DND-41 (cell line): Measurements from ENCODE around the gene ITIH5.

Experiments used
- ATAC-seq: fragments of 200-7000 bp; cut with Tn5 transposase; 3 replicates; pipeline ENCODE4 v1.9.1; 2021; ENCODE audit warnings: low read depth; ENCODE audit not compliant: insufficient read depth
- DNase-seq: peaks from one replicate; pipeline ENCODE4 v3.0.0-alpha.2; 2020
- H2AFZ ChIP-seq: 2 replicates; pipeline ENCODE4 v1.6.0; 2012; ENCODE audit warnings: low read depth, low read length
- H3K27ac ChIP-seq: 2 replicates; pipeline ENCODE4 v1.5.1; 2012; ENCODE audit warnings: low read length, inconsistent platforms
- H3K27me3 ChIP-seq: fragments of 200-600 bp; sonication (generic); 2 replicates; pipeline ENCODE4 v1.6.0; 2012; ENCODE audit warnings: low read length, mild to moderate bottlenecking, inconsistent platforms; ENCODE audit not compliant: insufficient read depth, poor library complexity
- H3K36me3 ChIP-seq: 2 replicates; pipeline ENCODE4 v1.5.1; 2012; ENCODE audit warnings: low read length, inconsistent platforms; ENCODE audit not compliant: insufficient read depth
- H3K4me1 ChIP-seq: 2 replicates; pipeline ENCODE4 v1.5.1; 2012; ENCODE audit warnings: mild to moderate bottlenecking, low read length; ENCODE audit not compliant: insufficient read depth
- H3K4me2 ChIP-seq: 2 replicates; pipeline ENCODE4 v1.6.0; 2012; ENCODE audit warnings: mild to moderate bottlenecking, moderate library complexity, low read length, inconsistent platforms; ENCODE audit not compliant: insufficient read depth
- H3K4me3 ChIP-seq, 2 experiments: fragments of 200-600 bp in 1 of 2; shearing (Covaris generic) in 1 of 2; 2 replicates each; pipeline ENCODE4 v1.5.1; 2012 to 2016; ENCODE audit warnings: inconsistent platforms in 2 of 2, low read length in 2 of 2, mild to moderate bottlenecking in 2 of 2, low read depth in 1 of 2, moderate library complexity in 1 of 2
- H3K79me2 ChIP-seq: 2 replicates; pipeline ENCODE4 v1.6.0; 2012; ENCODE audit warnings: low read length, inconsistent platforms; ENCODE audit not compliant: insufficient read depth
- H3K9ac ChIP-seq: 2 replicates; pipeline ENCODE4 v1.6.0; 2012; ENCODE audit warnings: low read depth, mild to moderate bottlenecking, inconsistent platforms, low read length, moderate library complexity
- H3K9me3 ChIP-seq: 2 replicates; pipeline ENCODE4 v1.5.1; 2012; ENCODE audit warnings: low read length, moderate library complexity, mild to moderate bottlenecking, inconsistent platforms; ENCODE audit not compliant: insufficient read depth, severe bottlenecking
- H4K20me1 ChIP-seq: 2 replicates; pipeline ENCODE4 v1.6.0; 2012; ENCODE audit warnings: low read length; ENCODE audit not compliant: insufficient read depth
- EZH2 ChIP-seq: IDR thresholded peaks from 3 replicates; pipeline ENCODE4 v1.6.1; 2012; ENCODE audit warnings: borderline replicate concordance, low read depth, mild to moderate bottlenecking, moderate library complexity, low read length, inconsistent platforms; ENCODE audit not compliant: severe bottlenecking
- TF ChIP-seq, protein P1 (sequence below): IDR thresholded peaks from 2 replicates; pipeline ENCODE4 v1.5.1; 2012; ENCODE audit warnings: borderline replicate concordance, low read length, moderate library complexity, mild to moderate bottlenecking; ENCODE audit not compliant: poor library complexity, severe bottlenecking; ENCODE audit errors: extremely low read depth

ITIH5 gene

DNA sequence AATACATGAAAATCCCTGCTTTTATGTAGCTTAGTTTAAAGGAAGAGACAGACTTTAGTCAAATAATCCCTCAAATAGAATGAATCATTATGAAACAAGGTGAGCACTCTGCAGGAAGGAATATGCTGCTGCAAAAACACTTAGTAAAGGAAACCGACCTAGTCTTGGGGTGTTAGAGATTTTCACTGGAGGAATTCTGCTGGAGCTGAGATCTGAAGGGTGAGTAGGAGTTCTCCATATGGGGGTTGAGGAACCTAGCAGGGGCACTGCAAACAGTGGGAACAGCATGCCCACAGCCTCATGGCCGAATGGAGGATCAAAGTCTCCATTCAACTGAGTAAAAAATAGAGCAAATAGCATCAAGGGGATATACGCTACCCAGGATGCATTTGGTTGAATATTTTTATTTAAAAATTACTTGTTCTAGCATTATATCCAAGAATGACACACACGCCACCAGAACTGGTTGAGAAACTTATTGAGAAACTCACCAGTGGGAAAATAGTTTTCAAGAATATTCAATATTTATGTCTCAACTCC, 39.8 kb upstream of the ITIH5 start:
- no peak overlapping the region for H3K4me2 ChIP-seq

GRCh38 chr10:7705341-7705740, 38.6 kb upstream of the ITIH5 start:
- H3K79me2 ChIP-seq = no peaks in the 10 kb centered on the region
- no peaks in the 10 kb centered on the region for H3K9me3 ChIP-seq
- no peak for TF ChIP-seq EZH2
- TF ChIP-seq, protein P1, sequence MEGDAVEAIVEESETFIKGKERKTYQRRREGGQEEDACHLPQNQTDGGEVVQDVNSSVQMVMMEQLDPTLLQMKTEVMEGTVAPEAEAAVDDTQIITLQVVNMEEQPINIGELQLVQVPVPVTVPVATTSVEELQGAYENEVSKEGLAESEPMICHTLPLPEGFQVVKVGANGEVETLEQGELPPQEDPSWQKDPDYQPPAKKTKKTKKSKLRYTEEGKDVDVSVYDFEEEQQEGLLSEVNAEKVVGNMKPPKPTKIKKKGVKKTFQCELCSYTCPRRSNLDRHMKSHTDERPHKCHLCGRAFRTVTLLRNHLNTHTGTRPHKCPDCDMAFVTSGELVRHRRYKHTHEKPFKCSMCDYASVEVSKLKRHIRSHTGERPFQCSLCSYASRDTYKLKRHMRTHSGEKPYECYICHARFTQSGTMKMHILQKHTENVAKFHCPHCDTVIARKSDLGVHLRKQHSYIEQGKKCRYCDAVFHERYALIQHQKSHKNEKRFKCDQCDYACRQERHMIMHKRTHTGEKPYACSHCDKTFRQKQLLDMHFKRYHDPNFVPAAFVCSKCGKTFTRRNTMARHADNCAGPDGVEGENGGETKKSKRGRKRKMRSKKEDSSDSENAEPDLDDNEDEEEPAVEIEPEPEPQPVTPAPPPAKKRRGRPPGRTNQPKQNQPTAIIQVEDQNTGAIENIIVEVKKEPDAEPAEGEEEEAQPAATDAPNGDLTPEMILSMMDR = no peak
- H3K27me3 ChIP-seq = peaks cover 3% of the 10 kb centered on the region
- H2AFZ ChIP-seq = no peak overlapping the region
- H3K27ac ChIP-seq = no peak overlapping the region
- H3K9ac ChIP-seq = no peak overlapping the region
- no peaks in the 10 kb centered on the region for H3K4me1 ChIP-seq
- no peaks in the 10 kb centered on the region for H4K20me1 ChIP-seq
- no peak overlapping the region for H3K4me3 ChIP-seq
- no peak overlapping the region for H3K4me2 ChIP-seq
- no peak for DNase-seq
- ATAC-seq = no peak
- H3K36me3 ChIP-seq = no peaks in the 10 kb centered on the region

More for the DNA sequence above, 39.8 kb upstream of the ITIH5 start:
- no peaks in the 10 kb centered on the region for H3K79me2 ChIP-seq
- H3K36me3 ChIP-seq = no peaks in the 10 kb centered on the region
- no peak overlapping the region for H3K4me3 ChIP-seq
- no peaks in the 10 kb centered on the region for H3K9me3 ChIP-seq
- H3K27ac ChIP-seq = no peak overlapping the region
- peaks cover 3% of the 10 kb centered on the region for H3K27me3 ChIP-seq
- H2AFZ ChIP-seq = no peak overlapping the region
- no peak for TF ChIP-seq EZH2
- TF ChIP-seq, protein P1 = no peak
- no peak overlapping the region for H3K9ac ChIP-seq
- H3K4me1 ChIP-seq = no peaks in the 10 kb centered on the region
- ATAC-seq = no peak
- no peaks in the 10 kb centered on the region for H4K20me1 ChIP-seq
- DNase-seq = no peak

DNA sequence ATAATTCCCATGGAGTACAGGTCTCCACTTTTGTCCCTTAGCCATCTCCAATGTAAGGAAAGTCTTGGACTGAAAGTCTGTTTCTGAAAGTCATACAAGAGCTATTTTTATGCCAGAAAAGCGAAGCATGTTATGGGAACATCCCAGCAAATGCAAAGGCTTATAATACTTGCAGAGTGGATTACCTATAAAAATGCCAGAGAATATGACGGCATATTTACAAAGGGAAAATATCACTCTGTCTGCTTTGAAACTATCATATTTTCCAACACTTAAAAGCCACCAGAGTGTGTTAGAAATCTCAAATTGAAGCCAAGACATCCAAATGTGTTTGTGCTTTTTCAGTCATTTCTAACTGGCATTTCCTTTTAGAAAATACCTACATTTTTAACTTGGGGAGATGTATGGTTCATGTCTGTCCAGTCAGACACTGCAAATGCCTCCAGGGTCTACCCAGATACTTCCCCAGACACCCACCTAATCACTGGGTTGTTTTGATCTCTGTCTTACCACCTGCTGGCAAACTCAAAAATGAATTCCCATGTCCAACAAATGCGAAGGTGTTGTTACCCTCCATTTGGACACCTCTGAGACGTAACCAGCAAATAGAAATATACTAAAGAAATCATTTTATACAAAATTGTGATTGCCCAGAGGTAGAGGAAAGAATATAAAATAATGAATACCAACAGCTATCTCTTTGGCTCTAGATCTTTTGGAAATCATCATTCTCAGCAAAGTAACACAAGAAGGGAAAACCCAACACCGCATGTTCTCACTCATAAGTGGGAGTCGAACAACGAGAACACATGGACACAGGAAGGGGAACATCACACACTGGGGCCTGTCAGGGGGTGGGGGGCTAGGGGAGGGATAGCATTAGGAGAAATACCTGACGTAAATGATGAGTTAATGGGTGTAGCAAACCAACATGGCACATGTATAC, 37.6 kb upstream of the ITIH5 start:
- TF ChIP-seq, protein P1 = no peak
- no peak for TF ChIP-seq EZH2
- H3K27me3 ChIP-seq = peaks cover 3% of the 10 kb centered on the region
- no peak for DNase-seq

More for the DNA sequence above, 37.6 kb upstream of the ITIH5 start:
- Histone ChIP-seq H3K4me3 (no peak overlapping the region), H3K4me2 (no peak overlapping the region), H3K4me1 (no peaks in the 10 kb centered on the region), H3K79me2 (no peaks in the 10 kb centered on the region), H3K36me3 (no peaks in the 10 kb centered on the region), H4K20me1 (no peaks in the 10 kb centered on the region), H3K9ac (no peak overlapping the region), H3K9me3 (no peaks in the 10 kb centered on the region), H3K27ac (no peak overlapping the region), H2AFZ (no peak overlapping the region)
- ATAC-seq = no peak
